GM19324 (cell line): ENCODE data around the gene WRAP53.

Experiments used
- ATAC-seq: cut with Tn5 transposase; IDR thresholded peaks from one replicate; pipeline ENCODE4 v1.9.1; 2021; ENCODE audit warnings: mild to moderate bottlenecking, moderate library complexity; ENCODE audit not compliant: unreplicated experiment, low FRiP score

The WRAP53 gene

GRCh38 chr17:7707446-7707845 is 19.2 kb downstream of the WRAP53 start:
- no peak for ATAC-seq

- no peak for ATAC-seq
Observed at GRCh38 chr17:7707858-7708750, 19.8 kb downstream of the WRAP53 start.

GRCh38 chr17:7709031-7709430 is 20.8 kb downstream of the WRAP53 start:
- ATAC-seq, result no peak

GRCh38 chr17:7710301-7710700 is 22.0 kb downstream of the WRAP53 start:
- no peak for ATAC-seq

- ATAC-seq, result no peak
Observed at GRCh38 chr17:7711051-7711755, 22.9 kb downstream of the WRAP53 start.

GRCh38 chr17:7712111-7712771 is 24.0 kb downstream of the WRAP53 start:
- no peak for ATAC-seq

GRCh38 chr17:7713782-7714181 is 25.5 kb downstream of the WRAP53 start:
- no peak for ATAC-seq

GRCh38 chr17:7714721-7715594 is 26.7 kb downstream of the WRAP53 start:
- ATAC-seq, result no peak

- ATAC-seq, result no peak
Observed at GRCh38 chr17:7715936-7716886, 27.9 kb downstream of the WRAP53 start.

GRCh38 chr17:7716901-7717755 is 28.9 kb downstream of the WRAP53 start, which contains the start of gene DNAH2:
DNAH2 (plus strand) TSS chr17:7717744; CDS start chr17:7719735, 1,991 bp downstream.
- ATAC-seq, result no peak

GRCh38 chr17:7717756-7718350 is 29.6 kb downstream of the WRAP53 start:
- ATAC-seq, result no peak

- ATAC-seq, result no peak
Observed at GRCh38 chr17:7719661-7720060, 31.4 kb downstream of the WRAP53 start.

GRCh38 chr17:7720125-7720524 is 31.8 kb downstream of the WRAP53 start:
- no peak for ATAC-seq

GRCh38 chr17:7721612-7722011 is 33.3 kb downstream of the WRAP53 start:
- no peak for ATAC-seq

GRCh38 chr17:7727886-7728285 is 39.6 kb downstream of the WRAP53 start:
- no peak for ATAC-seq

GRCh38 chr17:7729816-7730215 is 41.5 kb downstream of the WRAP53 start:
- no peak for ATAC-seq

- no peak for ATAC-seq
Observed at GRCh38 chr17:7732981-7733539, 44.8 kb downstream of the WRAP53 start.
